Breast epithelium (tissue), 3 donors: ENCODE data around the gene BEND4.

ENCODE experiments used
- CTCF ChIP-seq, 3 donors: fragments of 450-650 bp; IDR thresholded peaks; one replicate each; pipeline ENCODE4 v1.5.1; 2016 to 2017; ENCODE audit warnings: antibody characterized with exemption in 3 of 3, mild to moderate bottlenecking in 3 of 3, moderate library complexity in 3 of 3
- POLR2A ChIP-seq: fragments of 450-650 bp; IDR thresholded peaks from one replicate; pipeline ENCODE4 v1.6.1; 2016; ENCODE audit warnings: antibody characterized with exemption, mild to moderate bottlenecking, moderate library complexity
- POLR2AphosphoS5 ChIP-seq, 3 donors: sonication (generic); formaldehyde crosslinking; IDR thresholded peaks; one replicate each; pipeline ENCODE4 v1.6.1; 2017; ENCODE audit warnings: antibody characterized with exemption in 3 of 3

GRCh38 chr4:42150653-42151567 is 1.5 kb downstream of the BEND4 start:
- TF ChIP-seq CTCF (IDR thresholded peaks at IDR 0.05): no peak
- no peak for TF ChIP-seq POLR2A
- TF ChIP-seq POLR2AphosphoS5 (IDR thresholded peaks at IDR 0.05): no peak
